HG03159 (cell line): ENCODE results near the gene FNTB.

Experiments
- ATAC-seq: cut with Tn5 transposase; IDR thresholded peaks from one replicate; pipeline ENCODE4 v1.9.1; 2021; ENCODE audit warnings: mild to moderate bottlenecking, moderate library complexity; ENCODE audit not compliant: unreplicated experiment

Gene FNTB

DNA sequence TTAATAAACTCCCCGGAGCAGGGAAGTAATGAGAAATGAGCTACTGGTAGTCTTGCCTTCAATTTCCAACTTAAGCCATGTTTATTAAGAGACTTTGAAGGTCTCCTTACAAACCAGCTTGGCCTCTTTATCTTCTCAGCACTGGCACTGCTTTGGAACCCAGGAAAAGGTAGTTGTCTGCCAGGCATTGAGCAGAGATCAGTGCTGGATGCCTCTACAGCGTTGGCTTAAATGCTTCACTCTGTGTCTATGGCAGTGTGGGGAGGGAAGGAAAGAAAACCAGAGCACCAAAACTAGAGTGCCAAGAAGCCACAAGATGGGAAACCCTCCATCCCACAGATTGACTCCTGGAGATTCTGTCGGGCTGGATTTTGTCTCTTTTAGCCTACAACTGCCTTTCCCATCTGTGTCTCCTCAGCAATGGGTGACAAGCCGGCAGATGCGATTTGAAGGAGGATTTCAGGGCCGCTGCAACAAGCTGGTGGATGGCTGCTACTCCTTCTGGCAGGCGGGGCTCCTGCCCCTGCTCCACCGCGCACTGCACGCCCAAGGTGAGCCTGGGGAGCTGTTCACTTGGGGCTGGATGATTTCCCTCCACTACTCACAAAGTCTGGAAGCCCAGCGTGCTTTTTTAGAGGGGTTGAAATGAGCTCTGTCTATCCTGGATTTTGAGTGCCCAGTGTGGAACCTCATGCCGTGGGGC lies 57.3 kb downstream of the FNTB start:
- ATAC-seq: no peak

DNA sequence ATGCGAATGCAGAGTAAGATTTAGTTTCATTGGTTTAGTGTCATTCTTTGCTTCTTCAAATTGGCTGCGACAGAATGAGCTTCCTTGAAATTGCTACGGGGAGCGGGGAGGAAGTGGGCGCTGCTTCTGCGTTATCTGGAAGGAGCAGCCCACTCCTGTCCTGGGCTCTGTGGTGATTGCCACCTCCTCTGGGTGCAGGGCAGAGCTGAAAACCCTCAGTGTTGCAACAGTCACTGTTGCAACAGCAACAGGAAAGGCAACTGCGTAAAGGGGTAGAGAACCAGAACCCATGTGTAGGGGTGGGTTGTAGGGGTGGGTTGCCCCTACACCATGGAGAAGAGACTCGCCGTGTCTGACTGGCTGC lies 57.9 kb downstream of the FNTB start:
- no peak for ATAC-seq

DNA sequence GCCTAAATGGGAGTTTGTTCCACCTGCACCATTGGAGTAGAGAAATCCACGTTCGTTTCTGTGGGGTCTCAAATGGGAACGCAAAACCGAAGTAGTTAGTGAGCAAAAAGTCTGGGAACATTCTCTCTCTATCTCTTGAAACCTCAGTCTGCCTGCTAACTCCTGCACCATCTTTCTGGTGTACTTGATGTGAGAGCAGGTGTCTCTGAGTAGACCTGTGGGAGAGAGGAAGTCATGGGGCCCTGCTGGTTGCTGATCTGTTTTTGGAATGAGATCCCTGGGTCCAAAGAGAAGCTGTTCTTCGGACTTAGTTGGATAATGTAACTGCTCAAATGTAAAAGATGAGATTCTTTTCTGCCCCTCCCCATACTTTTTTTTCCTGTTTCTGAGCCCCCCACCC lies 58.3 kb downstream of the FNTB start:
- no peak for ATAC-seq

DNA sequence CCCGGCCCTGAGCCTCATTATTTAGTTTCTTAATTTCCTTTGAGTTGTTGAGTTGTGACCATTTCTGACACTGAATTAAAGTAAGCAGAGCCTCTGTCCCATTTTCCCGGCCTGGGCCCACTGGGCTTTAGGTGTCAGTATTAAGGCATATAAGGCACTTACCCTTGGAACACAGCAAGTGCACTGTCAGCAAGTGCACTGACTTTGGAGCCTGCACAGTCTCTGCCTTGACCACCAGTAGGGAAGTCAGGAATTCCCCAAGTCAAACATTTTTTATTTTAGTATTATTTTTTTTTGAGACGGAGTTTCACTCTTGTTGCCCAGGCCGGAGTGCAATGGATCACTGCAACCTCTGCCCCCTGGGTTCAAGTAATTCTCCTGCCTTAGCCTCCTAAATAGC lies 59.0 kb downstream of the FNTB start:
- ATAC-seq: no peak

DNA sequence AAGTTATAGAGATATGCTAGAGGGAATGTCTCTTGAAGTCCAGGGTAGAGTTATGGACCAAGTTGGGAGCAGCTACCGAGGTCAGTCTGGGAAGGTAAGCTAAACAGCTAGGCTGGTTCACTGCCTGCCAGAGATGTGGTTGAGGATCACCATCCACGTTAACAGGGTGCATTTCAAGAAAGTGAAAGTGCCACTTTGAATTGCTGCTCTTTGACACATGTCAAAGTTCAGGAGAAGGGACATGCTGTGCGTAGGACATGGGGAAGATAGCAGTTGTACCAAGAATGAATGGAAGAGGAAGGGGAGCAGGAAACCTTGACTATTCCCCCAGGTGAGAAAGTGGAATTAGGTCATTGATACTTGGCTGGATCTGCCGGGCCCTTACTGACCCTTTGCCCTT lies 66.1 kb downstream of the FNTB start:
- ATAC-seq: no peak

DNA sequence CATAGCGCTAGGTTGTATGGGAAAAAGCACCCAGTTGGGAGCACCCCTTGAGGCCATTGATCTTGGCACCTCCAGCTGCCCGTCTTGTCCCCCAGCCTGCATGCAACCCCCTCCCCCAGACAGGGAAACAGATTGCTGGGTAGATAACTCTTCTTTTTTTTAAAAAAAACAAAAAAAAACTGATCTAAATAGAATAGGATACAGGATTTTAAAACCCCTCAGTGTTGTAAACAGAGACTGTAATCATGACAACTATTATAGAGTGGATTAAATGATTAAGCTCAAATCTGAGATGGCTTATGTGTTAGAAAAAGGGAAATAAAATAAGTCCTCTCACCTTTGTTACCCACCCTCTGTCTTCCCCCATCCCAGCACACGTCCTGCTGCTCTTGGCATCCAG lies 66.8 kb downstream of the FNTB start:
- no peak for ATAC-seq

DNA sequence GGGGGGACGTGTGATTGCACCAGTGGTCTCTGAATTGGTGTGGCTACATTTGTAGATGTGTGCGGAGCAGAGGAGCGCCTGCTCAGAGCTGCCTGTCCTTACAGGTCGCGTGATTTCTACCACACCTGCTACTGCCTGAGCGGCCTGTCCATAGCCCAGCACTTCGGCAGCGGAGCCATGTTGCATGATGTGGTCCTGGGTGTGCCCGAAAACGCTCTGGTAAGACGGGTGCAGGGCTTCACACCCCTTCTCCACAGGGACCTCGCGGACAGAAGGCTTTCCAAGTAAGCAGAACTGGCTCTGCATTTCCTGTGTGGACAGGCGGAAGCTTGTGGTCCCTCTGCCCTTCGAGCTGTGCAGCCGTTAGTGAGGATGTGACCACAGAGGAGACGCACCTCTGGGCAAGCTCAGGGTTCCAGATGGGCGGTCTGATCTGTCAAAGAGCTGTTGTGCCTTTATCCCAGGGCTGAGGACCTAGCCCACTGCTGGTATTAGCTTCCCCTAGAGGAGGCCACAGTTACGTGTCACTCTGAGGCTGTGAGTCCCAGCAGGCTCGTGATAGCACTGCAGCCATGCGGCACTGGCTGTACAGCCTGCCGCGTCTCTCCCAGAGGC lies 67.9 kb downstream of the FNTB start:
- ATAC-seq: no peak

DNA sequence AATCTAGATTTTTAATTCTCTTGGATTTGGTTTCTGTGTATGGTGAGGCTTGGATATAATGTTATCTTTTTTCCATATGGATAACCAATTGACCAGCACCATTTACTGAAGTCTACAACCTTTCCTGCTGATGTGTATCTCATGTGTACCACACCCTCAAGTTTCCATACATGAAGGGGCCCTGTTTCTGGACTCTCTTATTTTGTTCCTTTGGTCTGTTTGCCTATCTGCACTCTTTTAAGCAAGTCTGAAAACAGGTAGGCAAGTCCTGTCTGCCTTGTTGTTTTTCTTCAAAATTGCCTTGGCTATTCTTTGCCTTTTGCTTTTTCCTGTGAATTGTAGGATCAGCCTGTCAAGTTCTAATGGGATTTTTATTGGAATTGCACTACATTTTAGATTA lies 71.0 kb downstream of the FNTB start:
- ATAC-seq: no peak

DNA sequence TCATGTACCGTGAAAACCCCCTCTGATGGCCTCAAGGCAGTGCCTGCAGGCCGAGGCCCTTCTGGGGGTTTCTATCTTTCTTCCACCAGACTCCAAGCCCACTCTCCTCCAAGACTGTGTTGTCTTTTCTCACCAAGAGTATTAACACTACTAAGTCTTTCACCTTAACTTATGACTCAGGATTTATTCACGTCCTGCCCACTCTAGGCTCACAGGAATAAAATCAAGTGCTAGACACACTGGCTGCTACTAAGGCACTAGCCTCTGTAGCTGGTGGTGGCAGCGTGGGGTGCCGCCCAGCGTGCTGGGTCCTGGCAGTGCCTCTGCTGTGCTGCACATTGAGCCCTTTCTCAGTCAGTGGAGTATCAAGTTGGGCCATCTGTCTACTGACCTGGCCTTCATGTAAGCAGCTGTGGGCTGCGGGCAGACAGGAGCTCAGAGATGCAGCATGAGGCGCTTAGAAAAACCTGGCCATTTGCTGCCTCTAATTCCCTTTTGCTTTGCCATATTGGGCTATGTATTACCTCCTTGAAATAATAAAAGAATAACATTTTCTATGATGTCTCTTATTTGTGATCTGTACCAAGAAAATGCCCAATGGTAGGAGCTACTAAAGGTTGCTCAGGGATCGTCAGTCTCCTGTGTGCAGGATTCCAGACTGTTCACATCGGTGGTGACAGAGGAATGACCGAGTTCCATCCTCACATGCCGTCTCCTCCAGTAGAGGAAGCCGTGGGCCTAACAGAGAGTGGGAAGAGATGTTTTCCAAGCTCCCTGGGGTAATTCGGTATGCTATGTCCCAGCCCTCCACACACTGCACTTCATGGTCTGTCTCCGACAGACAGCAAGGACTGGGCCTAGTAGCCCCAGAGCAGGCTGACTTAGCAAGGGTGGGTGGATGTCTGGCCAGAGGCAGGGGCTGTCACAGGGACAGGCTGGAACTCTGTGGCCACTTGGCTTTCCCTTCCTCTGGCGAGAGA lies 75.7 kb downstream of the FNTB start:
- no peak for ATAC-seq

DNA sequence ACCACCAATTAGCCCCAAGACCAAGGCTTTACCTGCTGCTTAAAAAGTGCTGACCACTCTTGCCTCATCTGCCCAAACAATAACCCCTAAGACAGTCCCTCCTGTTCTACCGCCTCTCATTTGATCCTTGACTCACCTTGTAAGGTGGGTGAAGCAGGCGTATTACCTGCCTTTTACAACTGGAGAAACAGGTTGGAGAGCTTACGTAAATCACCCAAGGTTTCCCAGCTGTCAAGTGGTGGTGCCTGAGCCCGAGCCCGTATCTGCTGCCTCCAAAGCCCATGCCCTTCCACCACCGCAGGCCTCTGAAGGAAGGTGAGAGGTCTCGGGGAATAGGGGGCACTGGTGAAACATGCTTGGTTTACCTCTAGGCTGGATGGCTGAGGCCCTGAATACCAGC lies 79.0 kb downstream of the FNTB start:
- ATAC-seq: no peak

DNA sequence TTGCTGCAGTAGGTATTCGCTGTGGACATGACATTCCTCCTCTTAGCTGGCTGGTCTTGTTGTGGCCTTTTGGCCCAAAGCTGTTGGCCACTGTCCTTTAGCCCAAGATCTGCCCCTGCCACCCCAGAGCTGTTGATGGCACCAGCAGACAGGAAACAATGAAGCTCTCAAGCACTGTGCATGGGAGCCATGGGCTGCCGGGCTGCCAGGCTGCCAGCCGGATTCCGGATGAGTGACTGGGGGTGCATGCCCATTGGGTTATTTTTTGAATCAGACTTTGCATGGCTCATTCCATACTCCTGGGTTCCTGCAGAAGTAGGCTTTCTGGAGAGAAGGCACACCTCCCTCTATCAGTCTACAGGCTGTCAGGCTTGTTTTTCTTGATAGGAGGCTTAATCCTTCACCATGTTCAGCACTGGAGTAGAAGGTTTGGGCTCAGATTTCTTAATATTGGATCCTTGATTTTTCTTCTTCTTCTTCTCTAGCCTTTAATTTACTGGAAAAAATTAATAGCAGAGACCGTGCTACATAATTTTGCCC lies 83.2 kb downstream of the FNTB start:
- ATAC-seq: no peak

DNA sequence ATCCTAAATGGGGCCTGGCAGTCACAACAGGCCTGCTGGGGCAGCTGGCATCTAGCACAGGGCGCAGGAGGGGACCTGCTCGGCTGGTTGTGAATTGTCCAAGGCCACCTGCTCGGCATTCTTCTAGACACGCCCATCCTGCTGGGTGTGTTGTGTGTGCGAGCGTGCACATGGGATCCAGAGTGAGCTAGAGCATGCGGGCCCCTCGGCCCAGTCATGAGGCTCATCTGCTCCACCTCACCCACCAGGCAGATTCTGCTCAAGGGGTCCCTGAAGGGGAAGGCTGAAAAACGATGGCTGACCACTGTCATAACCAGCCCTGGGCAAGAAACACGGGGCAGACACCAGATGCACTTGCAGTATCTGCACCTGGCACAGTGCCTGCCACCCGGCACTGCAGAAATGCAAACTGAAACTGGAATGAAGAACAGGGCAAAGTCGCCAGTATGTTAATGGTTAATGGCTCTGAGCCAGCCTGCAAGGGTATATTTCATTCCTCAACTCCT lies 83.8 kb downstream of the FNTB start:
- no peak for ATAC-seq

DNA sequence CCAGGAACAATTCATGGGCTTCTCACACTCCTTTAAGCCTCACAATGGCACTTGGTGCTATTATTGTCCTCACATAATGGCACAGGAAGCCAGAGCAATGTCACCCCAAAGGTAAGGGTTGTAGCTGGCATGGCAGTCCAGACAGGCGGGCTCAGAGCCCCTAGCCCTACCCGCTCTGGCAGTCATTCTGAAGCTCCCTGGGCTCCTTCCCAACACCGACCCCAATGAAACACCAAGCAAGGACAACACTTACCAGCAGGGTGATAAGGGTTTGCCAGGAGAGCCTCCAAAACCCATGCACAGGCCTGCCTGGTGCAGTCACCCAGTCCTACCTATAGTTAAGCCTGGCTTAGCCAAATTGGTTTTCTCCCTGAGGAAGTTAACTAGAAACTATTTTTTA lies 84.8 kb downstream of the FNTB start:
- ATAC-seq: no peak

DNA sequence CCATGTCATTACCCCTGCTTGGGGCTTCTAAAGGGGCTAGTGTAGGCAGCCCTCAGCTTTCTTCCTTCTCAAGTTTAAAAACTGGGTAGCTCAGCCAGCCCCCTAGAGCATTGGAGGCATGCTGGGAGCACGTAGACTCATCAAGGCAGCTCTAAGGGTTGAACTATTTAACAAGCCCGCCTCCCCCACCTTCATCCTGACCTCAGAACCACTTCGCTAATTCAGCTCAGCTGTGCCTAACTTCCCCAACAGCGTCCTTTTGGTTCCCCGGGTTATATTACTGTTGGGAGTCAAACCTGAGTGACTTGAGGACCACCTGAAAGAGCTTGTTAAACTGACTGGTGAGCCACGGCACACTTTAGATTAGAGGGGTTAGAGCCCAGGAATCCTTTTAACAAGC lies 85.6 kb downstream of the FNTB start:
- ATAC-seq: no peak

DNA sequence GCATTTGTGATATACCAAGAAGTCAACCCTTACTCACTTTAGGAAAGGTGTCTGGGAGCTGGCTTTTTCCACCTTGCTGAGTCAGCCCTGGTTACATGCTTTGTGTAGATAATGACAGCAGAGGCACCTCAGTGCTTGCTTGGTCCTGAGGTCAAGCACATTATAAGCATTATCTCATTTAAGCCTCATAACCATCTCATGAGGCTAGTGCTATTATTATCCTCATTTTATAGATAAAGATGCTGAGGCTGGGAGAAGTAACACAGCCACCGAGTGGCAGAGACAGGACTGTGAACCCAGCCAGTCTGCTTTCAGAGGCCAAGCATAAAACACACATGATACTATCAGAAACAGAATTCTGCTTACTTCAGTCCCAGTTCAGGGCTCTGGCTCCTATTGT lies 86.2 kb downstream of the FNTB start:
- ATAC-seq: no peak

DNA sequence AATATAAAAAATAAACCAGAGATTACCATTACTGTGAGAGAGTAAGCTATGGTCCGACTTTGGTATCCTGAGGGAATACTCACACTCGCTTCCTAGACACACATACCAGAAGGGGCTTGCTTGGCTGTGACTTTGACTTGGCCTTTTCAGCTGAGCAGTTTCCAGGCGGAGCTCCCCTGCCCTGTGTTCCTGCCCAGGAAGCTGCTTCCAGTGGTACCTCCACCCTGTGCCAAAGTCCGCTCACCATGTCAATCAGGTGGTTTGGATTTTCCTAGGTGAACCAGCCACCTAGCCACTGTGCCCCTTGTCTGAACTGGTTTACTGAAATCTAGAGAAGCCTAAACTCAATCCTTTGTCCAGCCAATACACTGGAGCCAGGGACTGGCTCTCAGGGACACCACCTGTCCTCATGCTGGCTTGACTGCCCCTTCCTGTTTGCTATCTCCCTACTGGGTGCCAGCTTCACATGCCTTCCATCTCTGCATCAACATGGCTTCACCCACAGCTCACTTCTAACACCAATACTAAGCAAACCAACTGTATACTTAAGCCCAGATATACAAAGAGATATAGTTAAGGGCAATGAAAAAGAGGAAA lies 87.0 kb downstream of the FNTB start:
- ATAC-seq: no peak

DNA sequence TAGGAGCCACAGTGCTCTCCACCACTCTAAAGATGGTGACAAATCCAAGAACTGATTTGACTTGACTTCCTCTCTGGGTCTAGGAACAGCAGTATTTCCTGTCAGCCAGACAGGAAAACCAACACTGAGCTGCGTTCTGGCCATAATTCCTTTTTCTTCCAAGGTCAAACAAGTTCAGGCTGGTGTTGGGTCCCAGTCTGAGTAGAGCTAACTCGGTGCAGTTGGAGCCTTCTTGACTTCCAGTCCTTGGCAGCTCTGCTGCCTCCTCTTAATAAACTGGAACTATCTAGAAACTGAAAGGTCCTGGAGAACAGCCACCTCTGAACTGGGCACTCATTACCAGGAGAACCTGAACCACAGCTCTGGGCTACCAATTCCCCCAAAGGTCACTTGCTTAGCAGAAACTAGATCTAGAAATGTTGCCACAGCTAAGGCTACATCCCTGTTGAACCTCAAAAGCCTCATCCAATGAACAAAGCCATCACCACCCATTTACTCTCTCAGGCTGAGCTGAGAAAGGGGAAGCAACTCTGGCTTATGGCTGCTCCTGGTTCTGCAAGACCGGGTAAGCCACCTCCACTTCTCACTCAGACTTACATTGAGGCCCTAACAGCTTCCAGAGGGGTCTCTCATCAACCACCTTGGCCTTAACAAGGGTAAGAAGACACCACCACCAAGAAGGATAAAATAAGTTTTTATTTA lies 87.9 kb downstream of the FNTB start:
- no peak for ATAC-seq

DNA sequence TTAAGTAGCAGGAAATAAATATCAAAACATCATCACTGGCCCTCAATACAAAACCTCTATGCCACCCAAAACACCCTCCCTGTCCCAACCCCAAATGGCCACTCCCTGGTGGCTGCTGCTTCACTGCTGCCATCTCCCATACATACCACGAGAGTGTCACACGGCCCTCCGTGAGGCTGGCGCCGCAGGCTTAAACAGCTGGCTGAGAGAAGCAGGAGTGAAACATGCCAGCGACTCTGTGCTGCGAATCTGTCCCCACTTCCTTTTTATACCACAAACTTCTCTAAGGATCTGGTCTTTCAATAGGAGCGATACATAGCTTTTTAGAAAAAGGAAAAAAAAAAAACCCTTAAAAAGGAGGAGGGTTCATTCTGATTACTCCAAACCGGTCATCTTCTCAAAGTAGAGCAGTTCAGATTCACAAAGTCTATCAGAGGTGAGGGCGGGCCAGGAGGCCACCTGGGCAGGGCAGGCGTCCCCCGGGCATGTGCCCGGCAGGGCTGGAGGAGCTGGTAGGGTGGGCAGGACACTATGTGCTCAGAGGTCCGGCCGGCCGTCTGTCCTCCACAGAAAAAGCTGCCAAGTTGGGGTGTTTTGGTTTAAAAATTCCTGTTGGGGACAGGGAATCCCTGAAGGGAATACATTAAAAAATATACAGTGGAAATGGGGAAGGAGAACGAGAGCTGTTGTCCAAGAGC lies 89.1 kb downstream of the FNTB start:
- no peak for ATAC-seq

DNA sequence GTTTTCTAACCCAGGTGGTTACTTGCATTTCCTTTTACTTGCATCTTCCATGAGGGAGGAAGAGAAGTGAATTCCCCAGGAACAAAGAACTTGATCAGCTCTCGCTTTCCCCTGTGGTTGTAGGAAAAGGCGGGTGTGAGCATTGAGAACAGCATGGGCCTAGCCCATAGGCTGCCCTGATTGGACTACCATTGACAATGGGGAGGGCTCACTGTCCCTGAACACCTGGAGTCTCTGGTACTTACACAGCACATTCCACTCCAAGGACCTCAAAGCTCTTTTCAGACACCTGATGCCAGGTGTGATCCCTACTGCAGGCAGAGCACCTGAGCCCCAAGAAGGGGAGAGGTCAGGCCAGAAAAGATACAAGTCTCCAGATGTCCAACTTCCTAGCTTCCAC lies 90.6 kb downstream of the FNTB start:
- no peak for ATAC-seq

DNA sequence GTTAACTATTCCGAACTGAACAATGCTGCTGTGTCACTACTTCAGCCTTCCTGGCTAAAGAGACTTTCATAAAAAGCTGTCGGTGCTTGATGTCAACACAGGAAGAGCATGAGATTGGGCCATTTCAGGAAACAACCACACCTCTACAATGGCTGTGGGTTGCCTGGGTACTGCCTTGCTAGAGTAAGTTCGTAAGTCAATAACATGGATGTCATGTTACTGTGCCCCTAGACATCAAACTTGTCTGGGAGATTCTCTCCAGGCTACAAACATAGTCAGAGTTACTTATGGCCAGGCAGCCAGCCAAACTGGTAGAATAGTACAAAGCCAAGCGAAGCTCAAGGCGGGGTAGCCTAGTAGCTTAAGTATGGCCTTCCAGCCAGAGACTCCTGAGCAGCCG lies 92.5 kb downstream of the FNTB start:
- ATAC-seq: no peak
